H4 (cell line): Measurements from ENCODE around the gene ROPN1L. TPM values are rescaled to one million over a fixed set of nuclear protein-coding genes. Genes with fewer than 3 reads are reported as not detected.
"Not testable (repeated sequence)": the region's sequence is repeated elsewhere in the genome, so short reads cannot be mapped to it uniquely, and the experiment has no call there.

Experiments
- DNase-seq: peaks from one replicate; pipeline ENCODE4 v3.0.0-alpha.2; 2015; ENCODE audit warnings: low spot score
- total RNA-seq: library from RNA; depleted of rRNA; stranded (reverse); fragments of >200 nt; shearing (Covaris generic); gene quantifications from 2 replicates; pipeline ENCODE4 v1.2.3, GENCODE V29; 2014

The ROPN1L gene
- total RNA-seq, 1 experiment from 2014 or later: 1.3 TPM

GRCh38 chr5:10478436-10478835 is 36.8 kb downstream of the ROPN1L start:
- no peak for DNase-seq

GRCh38 chr5:10479154-10479721 is 37.6 kb downstream of the ROPN1L start:
- DNase-seq: peak; percentile 42

- DNase-seq: no peak
These were observed 38.7 kb downstream of the ROPN1L start for GRCh38 chr5:10480237-10480985.

- no peak for DNase-seq
These were observed 39.7 kb downstream of the ROPN1L start for GRCh38 chr5:10481241-10481935.

- DNase-seq: no peak
These were observed 41.3 kb downstream of the ROPN1L start for GRCh38 chr5:10482791-10483530.

- no peak for DNase-seq
These were observed 43.1 kb downstream of the ROPN1L start for GRCh38 chr5:10484774-10485141.

- peak; percentile 100 for DNase-seq
These were observed 43.6 kb downstream of the ROPN1L start for GRCh38 chr5:10485142-10485795.

- no peak for DNase-seq
These were observed 44.2 kb downstream of the ROPN1L start for GRCh38 chr5:10485897-10486296.

GRCh38 chr5:10486511-10487344 is 45.0 kb downstream of the ROPN1L start:
- no peak for DNase-seq

GRCh38 chr5:10488144-10488543 is 46.5 kb downstream of the ROPN1L start:
- DNase-seq: no peak

- no peak for DNase-seq
These were observed 48.2 kb downstream of the ROPN1L start for GRCh38 chr5:10489810-10490426.

- DNase-seq: no peak
These were observed 49.4 kb downstream of the ROPN1L start for GRCh38 chr5:10490927-10491672.

GRCh38 chr5:10491673-10492026 is 50.0 kb downstream of the ROPN1L start:
- DNase-seq: no peak

GRCh38 chr5:10493884-10494283 is 52.2 kb downstream of the ROPN1L start:
- DNase-seq: no peak

- not testable (repeated sequence) for DNase-seq
These were observed 52.8 kb downstream of the ROPN1L start for GRCh38 chr5:10494497-10494896.

- no peak for DNase-seq
These were observed 55.9 kb downstream of the ROPN1L start for GRCh38 chr5:10497554-10497953.

GRCh38 chr5:10498350-10498749 is 56.7 kb downstream of the ROPN1L start:
- no peak for DNase-seq

- DNase-seq: no peak
These were observed 57.4 kb downstream of the ROPN1L start for GRCh38 chr5:10499066-10499465.

- DNase-seq: no peak
These were observed 58.1 kb downstream of the ROPN1L start for GRCh38 chr5:10499776-10500175.

- DNase-seq: no peak
These were observed 59.0 kb downstream of the ROPN1L start for GRCh38 chr5:10500669-10501068.
